ENCODE results near the gene POLR2M.

DNA sequence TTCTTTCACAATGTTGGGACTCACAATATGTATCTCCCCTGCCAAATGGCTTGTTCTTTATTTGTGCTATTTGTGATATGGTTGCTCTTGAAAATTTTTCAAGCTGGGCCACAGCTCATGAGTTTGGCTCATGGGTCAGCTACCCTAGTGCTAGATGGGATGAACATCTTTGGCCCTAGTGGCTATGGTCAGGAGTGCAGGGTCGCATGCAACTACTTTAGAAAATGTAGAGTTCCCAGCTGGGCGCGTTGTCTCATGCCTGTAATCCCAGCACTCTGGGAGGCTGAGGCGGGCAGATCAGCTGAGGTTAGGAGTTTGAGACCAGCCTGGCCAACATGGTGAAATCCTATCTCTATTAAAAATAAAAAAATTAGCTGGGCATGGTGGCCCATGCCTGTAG is 55.8 kb downstream of the POLR2M start:
- TF ChIP-seq ARNT (IDR thresholded peaks at IDR 0.05), result no peak
- TF ChIP-seq, protein P1, sequence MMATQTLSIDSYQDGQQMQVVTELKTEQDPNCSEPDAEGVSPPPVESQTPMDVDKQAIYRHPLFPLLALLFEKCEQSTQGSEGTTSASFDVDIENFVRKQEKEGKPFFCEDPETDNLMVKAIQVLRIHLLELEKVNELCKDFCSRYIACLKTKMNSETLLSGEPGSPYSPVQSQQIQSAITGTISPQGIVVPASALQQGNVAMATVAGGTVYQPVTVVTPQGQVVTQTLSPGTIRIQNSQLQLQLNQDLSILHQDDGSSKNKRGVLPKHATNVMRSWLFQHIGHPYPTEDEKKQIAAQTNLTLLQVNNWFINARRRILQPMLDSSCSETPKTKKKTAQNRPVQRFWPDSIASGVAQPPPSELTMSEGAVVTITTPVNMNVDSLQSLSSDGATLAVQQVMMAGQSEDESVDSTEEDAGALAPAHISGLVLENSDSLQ (IDR thresholded peaks at IDR 0.05), result no peak
- TF ChIP-seq SP1 (IDR thresholded peaks at IDR 0.05), result no peak
- no peak for TF ChIP-seq TARDBP (IDR thresholded peaks at IDR 0.05)
- no peak for TF ChIP-seq SUZ12 (IDR thresholded peaks at IDR 0.05)
- TF ChIP-seq BHLHE40 (IDR thresholded peaks at IDR 0.05; ENCODE audit: borderline replicate concordance), result no peak
- no peak for TF ChIP-seq LEF1 (IDR thresholded peaks at IDR 0.05; ENCODE audit: borderline replicate concordance)
